Measurements from ENCODE around the gene CPD.
A peak's percentile ranks its signal among the peaks of the same experiment; 100 is the strongest.
"Not testable (repeated sequence)": the region's sequence is repeated elsewhere in the genome, so short reads cannot be mapped to it uniquely, and the experiment has no call there.

Gene CPD

DNA sequence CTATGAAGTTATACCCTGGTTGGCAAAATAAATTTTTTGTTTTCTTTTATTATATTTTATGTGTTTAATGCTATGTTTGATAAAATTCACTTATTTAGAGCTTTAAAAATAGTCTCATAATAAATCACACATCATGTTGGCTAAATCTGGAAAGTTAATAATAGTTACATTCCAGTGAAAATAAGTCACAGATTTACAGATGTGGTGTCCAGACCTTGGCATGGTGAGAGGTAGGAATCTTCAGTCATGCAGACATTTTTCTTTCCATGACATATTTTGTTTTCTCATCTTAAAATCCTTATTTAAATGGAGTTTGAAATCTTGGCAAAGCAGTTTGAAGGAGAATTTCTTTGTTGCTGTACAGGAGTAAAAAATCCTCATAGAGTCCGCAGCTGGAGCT lies 50.4 kb downstream of the CPD start:
- peak; percentile 81 for DNase-seq

DNA sequence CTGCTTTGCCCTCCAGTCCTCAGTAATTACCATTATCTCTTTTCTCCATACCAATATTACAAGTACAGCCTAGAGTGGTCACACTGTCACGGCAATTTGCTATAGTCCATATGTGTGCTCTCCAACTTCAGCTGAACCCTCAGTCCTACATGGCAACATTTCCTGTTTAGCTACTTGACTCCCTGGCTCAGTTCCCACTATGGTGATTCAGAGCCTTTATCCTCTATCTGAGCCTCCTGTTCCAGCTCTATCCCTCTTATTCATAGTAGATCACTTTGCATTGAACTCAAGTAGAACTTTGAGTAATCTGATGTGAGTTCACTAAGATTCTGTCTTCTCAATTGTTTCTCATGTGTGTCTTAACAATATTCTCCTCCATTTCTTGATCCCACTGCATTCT lies 54.8 kb downstream of the CPD start:
- DNase-seq, result peak; percentile 85

DNA sequence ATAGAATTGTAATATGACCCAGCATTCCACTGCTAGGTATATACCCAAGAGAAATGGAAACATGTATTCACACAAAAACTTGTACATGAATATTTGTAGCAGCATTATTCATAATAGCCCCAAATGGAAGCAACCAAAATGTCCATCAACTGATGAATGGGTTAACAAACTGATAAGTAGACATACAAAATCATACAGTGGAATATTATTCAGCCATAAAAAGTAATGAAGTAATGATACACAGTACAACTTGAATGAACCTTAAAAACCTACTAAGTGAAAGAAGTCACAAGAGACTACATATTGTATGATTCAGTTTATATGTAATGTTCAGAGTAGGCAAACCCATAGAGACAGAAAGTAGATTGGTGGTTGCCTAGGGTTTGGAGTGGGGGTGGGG lies 58.0 kb downstream of the CPD start:
- DNase-seq, result no peak

- no peak for DNase-seq
These were observed 65.0 kb downstream of the CPD start for GRCh38 chr17:30443721-30444120.

DNA sequence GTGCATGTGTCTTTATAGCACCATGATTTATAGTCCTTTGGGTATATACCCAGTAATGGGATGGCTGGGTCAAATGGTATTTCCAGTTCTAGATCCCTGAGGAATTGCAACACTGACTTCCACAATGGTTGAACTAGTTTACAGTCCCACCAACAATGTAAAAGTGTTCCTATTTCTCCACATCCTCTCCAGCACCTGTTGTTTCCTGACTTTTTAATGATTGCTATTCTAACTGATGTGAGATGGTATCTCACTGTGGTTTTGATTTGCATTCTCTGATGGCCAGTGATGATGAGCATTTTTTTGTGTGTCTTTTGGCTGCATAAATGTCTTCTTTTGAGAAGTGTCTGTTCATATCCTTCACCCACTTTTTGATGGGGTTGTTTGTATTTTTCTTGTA lies 67.9 kb downstream of the CPD start:
- DNase-seq, result not testable (repeated sequence)

GRCh38 chr17:30449480-30449879 lies 70.8 kb downstream of the CPD start:
- DNase-seq, result no peak

DNA sequence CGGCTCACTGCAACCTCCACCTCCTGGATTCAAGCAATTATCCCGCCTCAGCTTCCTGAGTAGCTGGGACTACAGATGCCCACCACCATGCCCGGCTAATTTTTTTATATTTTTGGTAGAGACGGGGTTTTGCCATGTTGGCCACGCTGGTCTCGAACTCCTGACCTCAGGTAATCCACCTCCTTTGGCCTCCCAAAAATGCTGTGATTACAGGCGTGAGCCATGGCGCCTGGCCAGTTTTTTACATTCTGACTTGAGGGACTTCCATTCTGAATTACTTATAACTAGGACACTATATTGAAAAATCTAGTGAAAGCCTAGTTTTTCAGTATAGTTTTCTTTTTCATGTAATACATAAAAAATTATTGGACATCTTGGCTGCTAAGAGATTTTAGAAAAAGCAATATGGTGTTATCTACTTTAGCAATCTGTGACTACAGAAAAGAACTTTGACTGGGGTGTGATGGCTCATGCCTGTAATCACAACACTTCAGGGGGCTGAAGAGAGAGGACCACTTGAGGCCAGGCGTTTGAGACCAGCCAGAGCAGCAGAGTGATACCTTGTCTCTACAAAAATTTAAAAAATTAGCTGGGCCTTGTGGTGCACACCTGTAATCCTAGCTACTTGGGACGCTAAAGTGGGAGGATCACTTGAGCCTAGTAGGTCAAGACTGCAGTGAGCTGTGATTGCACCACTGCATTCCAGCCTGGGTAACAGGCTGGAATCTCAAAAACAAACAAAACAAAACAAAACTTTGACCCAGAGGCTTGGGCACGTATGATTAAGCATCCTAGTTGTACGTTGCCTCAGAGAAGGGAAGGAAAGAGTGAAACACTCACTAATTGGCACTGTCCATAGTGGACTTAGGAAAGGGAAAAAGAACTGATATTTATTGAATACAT lies 71.6 kb downstream of the CPD start:
- DNase-seq, result no peak

DNA sequence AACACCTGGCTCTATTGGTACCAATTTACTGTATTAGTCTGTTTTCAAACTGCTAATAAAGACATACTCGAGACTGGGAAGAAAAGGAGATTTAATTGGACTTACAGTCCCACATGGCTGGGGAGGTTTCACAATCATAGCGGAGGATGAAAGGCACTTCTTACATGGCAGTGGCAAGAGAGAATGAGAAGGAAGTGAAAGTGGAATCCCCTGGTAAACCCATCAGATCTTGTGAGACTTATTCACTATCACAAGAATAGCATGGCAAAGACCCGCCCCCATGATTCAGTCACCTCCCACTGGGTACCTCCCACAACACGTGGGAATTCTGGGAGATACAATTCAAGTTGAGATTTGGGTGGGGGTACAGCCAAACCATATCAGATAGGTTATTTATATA lies 75.9 kb downstream of the CPD start:
- no peak for DNase-seq

DNA sequence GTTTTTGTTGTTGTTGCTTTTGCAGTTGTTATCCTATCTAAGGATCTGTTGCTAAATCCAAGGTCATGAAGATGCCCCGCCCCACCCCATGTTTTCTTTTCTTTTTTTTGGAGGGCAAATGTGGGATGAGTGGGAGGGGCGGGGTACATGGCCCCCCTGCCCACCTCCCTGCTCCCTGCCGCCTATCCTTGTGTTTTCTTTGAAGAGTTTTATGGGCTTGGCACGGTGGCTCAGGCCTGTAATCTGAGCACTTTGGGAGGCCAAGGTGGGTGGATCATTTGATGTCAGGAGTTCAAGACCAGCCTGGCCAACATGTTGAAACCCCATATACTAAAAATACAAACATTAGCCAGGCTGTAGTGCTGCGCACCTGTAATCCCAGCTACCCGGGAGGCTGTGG lies 79.6 kb downstream of the CPD start:
- DNase-seq, result no peak

- not testable (repeated sequence) for DNase-seq
These were observed 80.2 kb downstream of the CPD start for GRCh38 chr17:30458797-30459413.

DNA sequence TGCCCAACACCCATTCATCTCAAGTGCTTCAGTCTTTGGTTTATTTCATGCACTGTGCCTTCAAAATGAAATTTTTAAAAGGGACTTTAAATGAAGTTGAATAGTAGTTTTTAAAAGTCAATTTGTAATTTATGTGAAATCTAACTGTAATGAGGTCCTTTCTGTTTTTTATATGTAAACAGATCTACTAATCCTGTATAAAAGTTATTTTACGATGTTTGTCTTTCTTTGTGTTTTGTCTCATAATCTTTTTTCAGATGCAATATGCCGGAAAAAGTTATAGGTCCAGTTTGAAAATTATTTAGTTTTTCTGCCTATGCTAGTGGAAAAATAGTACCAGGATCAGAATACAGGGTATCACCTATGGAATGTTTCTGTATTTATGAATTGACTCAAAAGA lies 89.7 kb downstream of the CPD start:
- DNase-seq, result no peak

- no peak for DNase-seq
These were observed 93.6 kb downstream of the CPD start for GRCh38 chr17:30472238-30472890.

GRCh38 chr17:30475206-30475605 lies 96.5 kb downstream of the CPD start:
- DNase-seq, result no peak

DNA sequence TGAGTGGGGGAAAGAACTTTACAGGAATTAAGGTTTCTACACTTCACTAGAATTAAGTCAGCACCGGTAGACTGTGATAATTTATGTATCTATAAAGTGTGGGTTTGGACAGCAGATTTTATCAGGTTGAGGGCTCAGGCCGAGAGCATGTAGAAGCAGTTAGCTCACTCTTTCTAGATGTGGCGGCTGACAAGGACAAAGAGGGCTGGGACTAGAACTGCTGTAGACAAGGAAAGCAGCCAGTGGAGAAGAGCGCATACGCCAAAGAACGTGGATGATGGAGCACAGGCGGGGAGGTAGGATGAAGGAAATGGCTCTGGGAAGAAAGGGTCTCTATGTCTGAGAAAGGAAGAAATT lies 98.0 kb downstream of the CPD start:
- DNase-seq, result no peak

DNA sequence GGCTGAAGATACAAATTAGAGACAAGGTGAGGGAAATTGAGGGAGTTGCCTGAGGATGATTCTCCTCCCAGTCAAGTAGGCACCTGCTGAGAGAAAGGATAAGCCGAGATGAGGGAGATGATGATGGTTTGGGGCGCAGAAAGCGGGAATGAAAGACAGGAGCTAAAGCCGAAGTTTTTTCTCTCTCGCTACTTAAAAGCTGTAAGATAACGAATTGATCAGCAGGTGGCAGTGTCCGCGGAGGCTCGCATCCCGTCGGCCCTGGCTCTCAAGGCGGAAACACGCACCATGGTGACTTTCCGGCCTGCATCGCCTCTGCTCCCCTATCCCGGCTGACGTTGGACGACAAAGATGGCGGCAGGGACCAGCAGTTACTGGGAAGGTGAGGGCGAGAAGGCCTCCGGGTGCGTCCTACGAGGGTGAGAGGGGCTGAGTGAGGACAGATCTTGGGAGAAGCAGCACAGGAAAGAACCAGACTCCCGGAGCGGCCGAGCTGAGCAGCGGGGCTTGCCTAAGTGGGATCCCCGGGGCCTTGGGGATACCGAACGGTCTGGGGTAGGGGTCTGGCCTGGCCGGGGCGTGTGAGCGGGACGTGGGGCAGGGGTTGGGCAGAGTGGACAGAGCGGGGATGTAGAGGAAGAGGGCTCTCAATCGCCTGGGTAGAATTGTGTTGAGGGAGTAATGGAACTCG lies 98.5 kb downstream of the CPD start, which contains the start of gene GOSR1:
GOSR1 (plus strand) TSS at position 326 of the 691 bp plus-strand sequence; CDS start at position 352, 26 bp downstream.
- DNase-seq, result peak; percentile 95

GRCh38 chr17:30477774-30478115 lies 99.0 kb downstream of the CPD start:
- no peak for DNase-seq

- DNase-seq, result no peak
These were observed 103.8 kb downstream of the CPD start for GRCh38 chr17:30482555-30482954.

- no peak for DNase-seq
These were observed 104.4 kb downstream of the CPD start for GRCh38 chr17:30483159-30483558.

- no peak for DNase-seq
These were observed 115.1 kb downstream of the CPD start for GRCh38 chr17:30493780-30494179.

DNA sequence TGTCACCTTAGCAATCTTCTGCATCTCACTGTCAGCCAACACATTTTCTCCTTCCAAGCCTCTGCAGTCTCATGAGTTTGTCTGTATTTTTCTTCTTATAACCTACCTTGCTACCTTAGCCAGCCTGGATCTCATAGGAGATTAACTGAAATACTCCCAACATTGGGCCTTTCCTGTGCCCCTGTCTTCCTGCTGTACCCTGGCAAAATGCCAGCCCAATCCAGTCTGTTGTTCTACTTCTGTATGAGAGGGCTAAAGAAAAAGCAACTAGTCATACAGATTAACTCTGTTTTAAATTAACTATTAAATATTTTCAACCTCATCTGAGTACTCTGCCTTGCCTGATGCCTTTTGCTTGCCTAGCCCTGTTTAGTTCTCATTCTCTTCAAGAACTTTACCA lies 116.9 kb downstream of the CPD start:
- no peak for DNase-seq

GRCh38 chr17:30503558-30503957 lies 124.8 kb downstream of the CPD start:
- peak; percentile 22 for DNase-seq

DNA sequence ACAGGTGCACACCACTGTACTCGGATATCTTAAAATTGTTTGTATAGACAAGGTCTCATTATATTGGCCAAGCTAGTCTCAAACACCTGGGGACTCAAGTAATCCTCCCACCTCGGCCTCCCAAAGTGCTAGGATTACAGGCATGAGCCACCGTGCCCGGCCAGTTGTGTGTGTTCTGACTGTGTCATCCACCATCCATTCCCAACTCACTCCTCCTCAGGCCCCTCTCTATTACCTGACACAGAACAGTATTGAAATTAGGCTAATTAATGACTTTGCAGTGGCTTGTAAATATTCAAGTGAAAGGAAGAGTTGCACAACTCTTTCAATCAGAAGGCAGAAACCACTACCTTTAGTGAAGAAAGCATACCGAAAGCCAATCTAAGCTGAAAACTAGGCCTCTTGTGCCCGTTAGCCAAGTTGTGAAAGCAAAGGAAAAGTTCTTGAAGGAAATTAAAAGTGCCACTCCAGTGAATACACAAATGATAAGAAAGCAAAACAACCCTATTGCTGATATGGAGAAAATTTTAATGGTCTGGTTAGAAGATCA lies 127.2 kb downstream of the CPD start:
- no peak for DNase-seq

- DNase-seq, result no peak
These were observed 127.8 kb downstream of the CPD start for GRCh38 chr17:30506481-30506880.

Data from fibroblast of skin of scalp (primary cell).